ENCODE measurements around the gene DSG3. TPM values are rescaled to one million over a fixed set of nuclear protein-coding genes. Genes with fewer than 3 reads are reported as not detected.

Gene DSG3
- total RNA-seq, 1 donor from 2014 or later, result 0.13 TPM

GRCh38 chr18:31424383-31424988, 23.1 kb upstream of the DSG3 start:
- Mint-ChIP-seq H3K4me3 (no peak overlapping the region), H3K27me3 (ENCODE audit: low read depth) (no peaks in the 10 kb centered on the region), H3K9me3 (no peaks in the 10 kb centered on the region), H3K4me1 (peaks cover 19% of the 10 kb centered on the region), H3K36me3 (no peaks in the 10 kb centered on the region), H3K27ac (no peak overlapping the region)
- TF ChIP-seq, protein P1, sequence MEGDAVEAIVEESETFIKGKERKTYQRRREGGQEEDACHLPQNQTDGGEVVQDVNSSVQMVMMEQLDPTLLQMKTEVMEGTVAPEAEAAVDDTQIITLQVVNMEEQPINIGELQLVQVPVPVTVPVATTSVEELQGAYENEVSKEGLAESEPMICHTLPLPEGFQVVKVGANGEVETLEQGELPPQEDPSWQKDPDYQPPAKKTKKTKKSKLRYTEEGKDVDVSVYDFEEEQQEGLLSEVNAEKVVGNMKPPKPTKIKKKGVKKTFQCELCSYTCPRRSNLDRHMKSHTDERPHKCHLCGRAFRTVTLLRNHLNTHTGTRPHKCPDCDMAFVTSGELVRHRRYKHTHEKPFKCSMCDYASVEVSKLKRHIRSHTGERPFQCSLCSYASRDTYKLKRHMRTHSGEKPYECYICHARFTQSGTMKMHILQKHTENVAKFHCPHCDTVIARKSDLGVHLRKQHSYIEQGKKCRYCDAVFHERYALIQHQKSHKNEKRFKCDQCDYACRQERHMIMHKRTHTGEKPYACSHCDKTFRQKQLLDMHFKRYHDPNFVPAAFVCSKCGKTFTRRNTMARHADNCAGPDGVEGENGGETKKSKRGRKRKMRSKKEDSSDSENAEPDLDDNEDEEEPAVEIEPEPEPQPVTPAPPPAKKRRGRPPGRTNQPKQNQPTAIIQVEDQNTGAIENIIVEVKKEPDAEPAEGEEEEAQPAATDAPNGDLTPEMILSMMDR (IDR thresholded peaks at IDR 0.05; ENCODE audit: unreplicated experiment), result peak; percentile 78
- peak in 1 of 2 experiments; percentile 58 for DNase-seq (ENCODE audit: low spot score in 2 of 2, unreplicated experiment in 2 of 2)

- Mint-ChIP-seq H3K36me3 (no peaks in the 10 kb centered on the region), H3K4me3 (no peak overlapping the region), H3K27me3 (ENCODE audit: low read depth) (no peaks in the 10 kb centered on the region), H3K4me1 (peaks cover 20% of the 10 kb centered on the region), H3K27ac (no peak overlapping the region), H3K9me3 (no peaks in the 10 kb centered on the region)
- TF ChIP-seq, protein P1 (IDR thresholded peaks at IDR 0.05; ENCODE audit: unreplicated experiment), result no peak
- no peak for DNase-seq (ENCODE audit: low spot score in 2 of 2, unreplicated experiment in 2 of 2)
Observed at GRCh38 chr18:31426021-31426420, 21.5 kb upstream of the DSG3 start.

DNA sequence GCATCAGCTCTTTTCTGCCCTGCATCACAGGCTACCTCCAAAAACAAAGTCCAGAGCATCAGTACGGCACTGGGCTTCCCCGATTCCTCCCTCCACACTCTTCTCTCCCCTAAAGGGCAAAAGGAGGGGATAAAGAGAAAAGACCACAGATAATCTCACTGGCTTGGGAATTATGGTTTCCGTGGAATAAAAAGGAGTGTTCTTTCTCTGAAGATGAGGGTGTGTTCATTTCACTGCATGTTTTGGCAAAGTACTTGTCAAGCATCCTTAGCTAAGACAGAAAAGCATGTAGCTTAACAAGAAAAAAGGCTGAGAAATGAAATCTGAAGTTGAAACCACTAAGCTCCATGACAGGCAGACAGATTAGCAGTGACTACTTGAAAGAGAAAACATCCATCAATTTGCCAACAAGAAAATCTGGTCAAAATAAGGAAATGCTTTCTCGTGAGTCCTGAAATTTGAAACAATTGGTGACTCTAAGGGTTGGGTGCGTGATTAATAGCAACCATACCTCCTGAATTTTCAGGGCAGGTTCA, 20.6 kb upstream of the DSG3 start:
- Mint-ChIP-seq H3K27ac (peak overlapping the region; percentile 32), H3K27me3 (ENCODE audit: low read depth) (no peaks in the 10 kb centered on the region), H3K36me3 (peaks cover 4% of the 10 kb centered on the region), H3K4me3 (no peak overlapping the region), H3K4me1 (peaks cover 20% of the 10 kb centered on the region), H3K9me3 (peaks cover 5% of the 10 kb centered on the region)
- no peak for DNase-seq (ENCODE audit: low spot score in 2 of 2, unreplicated experiment in 2 of 2)
- TF ChIP-seq, protein P1 (IDR thresholded peaks at IDR 0.05; ENCODE audit: unreplicated experiment), result no peak

GRCh38 chr18:31428211-31428610, 19.3 kb upstream of the DSG3 start:
- TF ChIP-seq, protein P1 (IDR thresholded peaks at IDR 0.05; ENCODE audit: unreplicated experiment), result no peak
- no peak overlapping the region for H3K27ac Mint-ChIP-seq
- DNase-seq (ENCODE audit: low spot score in 2 of 2, unreplicated experiment in 2 of 2), result no peak

DNA sequence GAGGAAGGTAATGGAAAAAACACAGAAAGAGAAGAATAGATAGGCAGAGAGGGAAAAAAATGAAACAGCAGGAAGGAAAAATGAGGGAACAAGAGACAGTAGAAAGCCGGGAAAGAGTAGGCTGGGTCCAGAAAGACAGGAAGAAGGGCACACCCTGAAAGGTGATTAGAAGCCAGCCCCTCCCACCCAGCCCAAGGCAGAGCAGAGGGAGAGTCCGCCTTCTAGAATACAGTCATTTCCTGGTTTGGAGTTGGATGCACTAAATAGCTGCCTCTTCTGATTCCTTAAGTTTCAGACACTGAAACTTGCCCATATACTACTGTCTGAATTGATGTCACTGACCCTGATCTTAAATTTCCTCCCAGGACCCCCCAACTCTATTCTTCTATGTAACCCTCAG, 17.9 kb upstream of the DSG3 start:
- no peak overlapping the region for H3K4me3 Mint-ChIP-seq
- no peak overlapping the region for H3K27ac Mint-ChIP-seq
- TF ChIP-seq, protein P1 (IDR thresholded peaks at IDR 0.05; ENCODE audit: unreplicated experiment), result no peak
- no peak for DNase-seq (ENCODE audit: low spot score in 2 of 2, unreplicated experiment in 2 of 2)
- no peaks in the 10 kb centered on the region for H3K27me3 Mint-ChIP-seq (ENCODE audit: low read depth)
- H3K4me1 Mint-ChIP-seq, result peaks cover 20% of the 10 kb centered on the region
- H3K9me3 Mint-ChIP-seq, result peaks cover 21% of the 10 kb centered on the region
- H3K36me3 Mint-ChIP-seq, result peaks cover 9% of the 10 kb centered on the region

More at GRCh38 chr18:31428211-31428610, 19.3 kb upstream of the DSG3 start:
- peaks cover 15% of the 10 kb centered on the region for H3K9me3 Mint-ChIP-seq
- H3K4me3 Mint-ChIP-seq, result no peak overlapping the region
- H3K36me3 Mint-ChIP-seq, result peaks cover 8% of the 10 kb centered on the region
- peaks cover 20% of the 10 kb centered on the region for H3K4me1 Mint-ChIP-seq
- no peaks in the 10 kb centered on the region for H3K27me3 Mint-ChIP-seq (ENCODE audit: low read depth)

All from mesothelial cell of epicardium (in vitro differentiated cells).